Measurements from ENCODE around the gene PRKAG2.

DNA sequence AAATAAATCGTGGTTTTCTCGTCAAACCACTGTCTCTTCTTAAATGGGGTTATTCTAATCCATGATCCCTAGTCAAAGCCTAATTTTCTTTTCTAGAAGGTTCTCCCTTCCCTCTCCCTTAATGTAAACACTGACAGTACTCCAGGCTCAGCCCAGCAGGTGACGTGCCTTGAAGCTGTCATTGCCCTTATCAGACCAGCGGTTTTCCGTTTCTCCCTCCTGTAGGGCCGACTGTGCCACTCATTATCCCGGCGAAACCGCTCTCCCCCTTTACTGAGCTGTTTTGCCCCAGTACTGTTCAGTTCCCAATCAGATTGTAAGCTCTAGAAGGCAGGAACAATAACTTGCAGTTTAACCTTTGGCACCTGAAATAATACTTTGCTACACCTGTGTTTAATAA lies 203.7 kb downstream of the PRKAG2 start:
- TF ChIP-seq EZH2 (IDR thresholded peaks at IDR 0.05; ENCODE audit: borderline replicate concordance, low read length), result no peak
- TF ChIP-seq, protein P1, sequence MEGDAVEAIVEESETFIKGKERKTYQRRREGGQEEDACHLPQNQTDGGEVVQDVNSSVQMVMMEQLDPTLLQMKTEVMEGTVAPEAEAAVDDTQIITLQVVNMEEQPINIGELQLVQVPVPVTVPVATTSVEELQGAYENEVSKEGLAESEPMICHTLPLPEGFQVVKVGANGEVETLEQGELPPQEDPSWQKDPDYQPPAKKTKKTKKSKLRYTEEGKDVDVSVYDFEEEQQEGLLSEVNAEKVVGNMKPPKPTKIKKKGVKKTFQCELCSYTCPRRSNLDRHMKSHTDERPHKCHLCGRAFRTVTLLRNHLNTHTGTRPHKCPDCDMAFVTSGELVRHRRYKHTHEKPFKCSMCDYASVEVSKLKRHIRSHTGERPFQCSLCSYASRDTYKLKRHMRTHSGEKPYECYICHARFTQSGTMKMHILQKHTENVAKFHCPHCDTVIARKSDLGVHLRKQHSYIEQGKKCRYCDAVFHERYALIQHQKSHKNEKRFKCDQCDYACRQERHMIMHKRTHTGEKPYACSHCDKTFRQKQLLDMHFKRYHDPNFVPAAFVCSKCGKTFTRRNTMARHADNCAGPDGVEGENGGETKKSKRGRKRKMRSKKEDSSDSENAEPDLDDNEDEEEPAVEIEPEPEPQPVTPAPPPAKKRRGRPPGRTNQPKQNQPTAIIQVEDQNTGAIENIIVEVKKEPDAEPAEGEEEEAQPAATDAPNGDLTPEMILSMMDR (conservative IDR thresholded peaks at IDR 0.05 in 1 of 2, IDR thresholded peaks at IDR 0.05 in 1 of 2; ENCODE audit: extremely low read depth in 1 of 2, insufficient read depth in 1 of 2, low read depth in 1 of 2, low read length in 2 of 2), result no peak

Data from mammary epithelial cell (primary cell).